H7 (cell line): ENCODE data around the gene ADCY1. TPM values are rescaled to one million over a fixed set of nuclear protein-coding genes. Genes with fewer than 3 reads are reported as not detected.

ENCODE experiments used
- DNase-seq: peaks from one replicate; pipeline ENCODE4 v3.0.0; 2012
- H3K27me3 ChIP-seq: 2 replicates; pipeline ENCODE4 v1.6.0; 2011; ENCODE audit warnings: mild to moderate bottlenecking, low read length; ENCODE audit not compliant: control insufficient read depth, insufficient read depth
- H3K36me3 ChIP-seq: replicated peaks from 2 replicates; pipeline ENCODE4 v1.5.1; 2011; ENCODE audit warnings: low read length; ENCODE audit not compliant: control insufficient read depth, insufficient read depth
- H3K4me3 ChIP-seq: 2 replicates; pipeline ENCODE4 v1.5.1; 2011; ENCODE audit warnings: low read depth, mild to moderate bottlenecking, control low read depth, low read length, moderate library complexity; ENCODE audit not compliant: insufficient read depth
- total RNA-seq: library from RNA; depleted of rRNA; stranded (reverse); fragments of >200 nt; shearing (Covaris generic); gene quantifications from 2 replicates; pipeline ENCODE4 v1.2.3, GENCODE V29; 2014

ADCY1 gene
- total RNA-seq, 1 experiment from 2014 or later = 5.6 TPM

DNA sequence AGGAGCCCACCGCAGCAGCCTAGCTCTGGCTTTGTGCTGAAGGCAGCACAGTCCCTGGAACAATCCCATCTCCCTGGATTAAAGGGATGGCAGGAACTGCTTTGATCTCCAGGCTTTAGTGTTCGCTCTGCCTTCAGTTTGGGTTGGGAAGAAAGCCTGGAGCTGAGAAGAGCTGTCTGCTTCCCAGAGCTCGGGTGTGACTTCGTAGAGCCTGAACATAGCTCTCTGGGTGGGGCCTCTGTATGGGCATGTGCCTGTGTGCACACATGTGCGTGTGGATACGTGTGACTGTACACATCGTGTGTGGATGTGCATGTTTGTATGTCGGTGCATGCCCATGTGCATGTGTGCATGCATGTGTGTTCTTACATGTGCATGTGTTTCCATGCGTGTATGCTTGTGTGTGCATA lies 8.7 kb downstream of the ADCY1 start:
- no peak overlapping the region for H3K4me3 ChIP-seq
- no peaks in the 10 kb centered on the region for H3K36me3 ChIP-seq
- DNase-seq = peak; percentile 78
- no peaks in the 10 kb centered on the region for H3K27me3 ChIP-seq

GRCh38 chr7:45583296-45583695 lies 9.1 kb downstream of the ADCY1 start:
- no peaks in the 10 kb centered on the region for H3K36me3 ChIP-seq
- H3K4me3 ChIP-seq = no peak overlapping the region
- H3K27me3 ChIP-seq = no peaks in the 10 kb centered on the region
- DNase-seq = no peak

GRCh38 chr7:45584261-45585210 lies 10.4 kb downstream of the ADCY1 start:
- H3K36me3 ChIP-seq = no peaks in the 10 kb centered on the region
- DNase-seq = no peak
- no peak overlapping the region for H3K4me3 ChIP-seq
- H3K27me3 ChIP-seq = no peaks in the 10 kb centered on the region

DNA sequence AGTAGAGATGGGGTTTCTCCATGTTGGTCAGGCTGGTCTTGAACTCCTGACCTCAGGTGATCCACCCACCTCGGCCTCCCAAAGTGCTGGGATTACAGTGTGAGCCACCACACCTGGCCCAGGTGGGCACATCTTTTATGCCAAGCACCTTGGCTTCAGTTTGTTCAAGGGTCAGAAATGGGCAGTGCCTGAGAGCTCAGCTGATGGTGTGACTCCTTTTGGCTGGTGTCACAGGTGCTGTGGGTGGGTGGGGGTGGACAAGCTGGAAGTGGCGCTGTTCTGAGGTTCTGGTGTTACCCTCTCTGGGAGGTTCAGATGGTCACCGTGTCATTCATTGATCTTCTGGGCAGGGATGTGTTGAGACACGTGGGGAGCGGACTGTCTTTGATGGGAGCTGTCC lies 11.5 kb downstream of the ADCY1 start:
- Histone ChIP-seq H3K27me3 (no peaks in the 10 kb centered on the region), H3K36me3 (no peaks in the 10 kb centered on the region), H3K4me3 (no peak overlapping the region)
- no peak for DNase-seq

DNA sequence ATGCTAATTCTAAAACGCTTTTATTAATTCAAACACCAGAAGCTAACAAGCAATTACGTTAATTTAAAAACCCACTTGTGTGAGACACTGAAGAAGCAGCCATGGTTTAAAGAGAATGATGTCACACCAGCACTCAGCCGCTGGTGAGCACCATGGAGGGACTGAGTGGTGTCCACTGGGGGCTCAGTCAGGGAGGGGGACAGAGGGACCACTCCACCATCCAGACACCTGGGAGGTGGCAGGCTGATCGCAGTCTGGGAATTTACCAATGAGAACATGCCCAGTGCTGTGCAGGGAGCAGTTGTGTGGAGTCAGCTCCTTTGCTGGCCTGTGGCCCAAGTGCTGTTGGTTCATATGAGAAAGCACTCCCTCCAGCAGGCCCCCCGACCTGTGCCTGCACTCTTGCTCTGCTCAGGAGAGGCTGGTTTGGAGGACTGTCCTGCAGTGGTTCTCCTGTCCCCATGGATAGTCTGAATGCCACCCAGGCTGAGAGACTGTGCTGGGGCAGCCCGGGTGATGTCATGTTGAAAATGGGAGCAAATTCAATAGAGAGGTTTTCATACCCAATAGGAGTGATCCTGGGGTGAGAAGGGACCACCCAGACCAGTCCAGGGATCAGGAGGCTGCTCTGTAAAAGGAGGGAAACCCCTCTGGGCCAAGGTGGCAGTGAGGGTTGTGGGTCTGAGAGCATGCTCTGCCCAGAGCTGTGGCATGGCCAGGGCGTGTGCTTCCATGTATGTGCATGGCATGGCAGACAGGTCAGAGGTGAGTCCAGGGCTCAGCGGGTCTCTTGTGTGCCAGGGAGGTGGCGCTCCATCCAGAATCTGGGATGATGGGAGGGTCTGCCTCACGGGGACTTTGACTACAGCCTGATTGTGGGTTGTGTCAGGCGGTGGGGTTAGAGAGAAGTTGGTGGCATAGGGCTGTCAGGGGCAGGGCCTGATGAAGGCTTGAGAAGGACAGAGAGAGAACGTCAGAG lies 12.7 kb downstream of the ADCY1 start:
- no peak for DNase-seq
- no peaks in the 10 kb centered on the region for H3K27me3 ChIP-seq
- H3K4me3 ChIP-seq = no peak overlapping the region
- H3K36me3 ChIP-seq = no peaks in the 10 kb centered on the region

- no peaks in the 10 kb centered on the region for H3K36me3 ChIP-seq
- H3K27me3 ChIP-seq = no peaks in the 10 kb centered on the region
- DNase-seq = no peak
Measured at GRCh38 chr7:45588466-45588865, 14.3 kb downstream of the ADCY1 start.

GRCh38 chr7:45589061-45589460 lies 14.9 kb downstream of the ADCY1 start:
- Histone ChIP-seq H3K27me3 (no peaks in the 10 kb centered on the region), H3K36me3 (no peaks in the 10 kb centered on the region), H3K4me3 (no peak overlapping the region)
- peak; percentile 72 for DNase-seq

More at GRCh38 chr7:45588466-45588865, 14.3 kb downstream of the ADCY1 start:
- no peak overlapping the region for H3K4me3 ChIP-seq

DNA sequence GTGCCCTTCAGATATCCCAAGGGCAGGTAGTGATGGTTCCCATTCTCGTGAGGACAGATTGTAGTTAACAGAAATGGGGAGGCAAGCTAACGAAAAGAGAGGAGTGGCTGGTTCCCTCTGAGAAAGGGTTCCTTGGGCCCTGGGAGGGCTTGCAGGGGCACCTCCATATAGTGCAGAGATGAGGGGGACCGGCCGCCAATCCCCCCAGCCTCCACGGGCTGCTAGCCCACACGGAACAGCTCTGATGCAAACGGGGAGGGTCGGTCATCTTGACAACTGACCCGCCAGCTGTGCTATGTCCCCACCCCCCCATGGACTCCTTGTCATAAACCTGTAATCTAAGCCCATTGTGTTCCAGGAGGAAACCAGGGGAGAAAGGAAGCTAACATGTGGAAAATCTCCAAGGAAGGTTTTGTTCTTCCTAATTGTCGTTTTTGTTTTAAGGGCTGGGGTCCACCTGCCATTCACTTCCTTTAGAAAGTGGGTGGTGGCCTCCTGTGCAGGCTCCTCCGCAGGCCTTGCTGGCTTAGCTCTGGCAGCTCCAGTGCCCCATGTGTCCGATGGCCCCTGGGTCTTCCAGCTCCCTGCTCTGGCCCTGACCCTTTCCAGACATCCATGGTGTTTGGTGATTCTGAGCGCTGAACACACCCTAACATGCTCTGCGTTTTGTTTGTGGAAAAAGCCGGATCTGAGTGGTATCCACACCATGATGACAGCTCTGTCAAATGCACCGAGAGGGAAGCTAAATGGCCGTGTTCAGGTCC lies 15.9 kb downstream of the ADCY1 start:
- Histone ChIP-seq H3K27me3 (no peaks in the 10 kb centered on the region), H3K4me3 (no peak overlapping the region), H3K36me3 (no peaks in the 10 kb centered on the region)
- DNase-seq = no peak

GRCh38 chr7:45590679-45591057 lies 16.5 kb downstream of the ADCY1 start:
- Histone ChIP-seq H3K27me3 (no peaks in the 10 kb centered on the region), H3K4me3 (no peak overlapping the region), H3K36me3 (no peaks in the 10 kb centered on the region)
- DNase-seq = no peak

- no peak overlapping the region for H3K4me3 ChIP-seq
- H3K27me3 ChIP-seq = no peaks in the 10 kb centered on the region
- DNase-seq = no peak
- no peaks in the 10 kb centered on the region for H3K36me3 ChIP-seq
Measured at GRCh38 chr7:45591101-45591906, 17.1 kb downstream of the ADCY1 start.

- H3K27me3 ChIP-seq = no peaks in the 10 kb centered on the region
- DNase-seq = no peak
- no peaks in the 10 kb centered on the region for H3K36me3 ChIP-seq
- H3K4me3 ChIP-seq = no peak overlapping the region
Measured at GRCh38 chr7:45592230-45592991, 18.2 kb downstream of the ADCY1 start.

GRCh38 chr7:45593121-45593541 lies 19.0 kb downstream of the ADCY1 start:
- no peak overlapping the region for H3K4me3 ChIP-seq
- peak; percentile 11 for DNase-seq
- no peaks in the 10 kb centered on the region for H3K27me3 ChIP-seq
- H3K36me3 ChIP-seq = no peaks in the 10 kb centered on the region

DNA sequence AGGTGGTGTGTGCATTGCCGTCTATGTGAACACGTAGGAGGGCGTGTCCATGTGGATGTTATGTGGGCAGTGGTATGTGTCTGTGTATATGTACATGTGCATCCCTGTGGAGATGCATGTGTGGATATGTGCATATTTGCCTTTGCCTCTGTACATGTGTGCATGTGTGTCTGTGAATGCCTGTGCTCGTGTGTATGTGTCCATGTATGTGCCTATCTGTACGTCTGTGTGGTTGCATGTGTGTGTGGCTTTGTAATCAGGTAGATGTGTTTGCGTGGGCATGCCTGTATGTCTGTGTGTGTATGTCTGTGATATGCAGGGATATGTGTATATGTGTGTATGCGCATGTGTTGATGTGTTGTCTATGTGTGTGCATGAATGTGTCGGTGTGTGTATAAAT lies 19.7 kb downstream of the ADCY1 start:
- Histone ChIP-seq H3K27me3 (no peaks in the 10 kb centered on the region), H3K4me3 (no peak overlapping the region), H3K36me3 (no peaks in the 10 kb centered on the region)
- no peak for DNase-seq
